ENCODE data around the gene NRN1. TPM values are rescaled to one million over a fixed set of nuclear protein-coding genes. Genes with fewer than 3 reads are reported as not detected.

NRN1 gene
- total RNA-seq, 3 donors from 2014 or later (not counting 1 experiment from before 2014, with no cell fraction given): not detected

- ATAC-seq (no peak), DNase-seq (no peak)
- Histone ChIP-seq H3K27ac (ENCODE audit: low read length) (no peak overlapping the region), H3K4me3 (ENCODE audit: low read length) (no peak overlapping the region), H3K4me1 (ENCODE audit: control insufficient read depth, insufficient read depth, low read length) (no peaks in the 10 kb centered on the region), H3K9me3 (ENCODE audit: control insufficient read depth, insufficient read depth, low read length) (no peaks in the 10 kb centered on the region), H3K36me3 (ENCODE audit: control insufficient read depth, insufficient read depth, low read length) (no peaks in the 10 kb centered on the region), H3K27me3 (ENCODE audit: control insufficient read depth, insufficient read depth, low read length) (peaks cover 8% of the 10 kb centered on the region)
- no peak overlapping the region for H3K4me3 Mint-ChIP-seq
- H3K36me3 Mint-ChIP-seq: no peaks in the 10 kb centered on the region
- peaks cover 28 to 53% of the 10 kb centered on the region in 2 donors for H3K27me3 Mint-ChIP-seq (ENCODE audit: low read depth in 2 of 2)
- H3K27ac Mint-ChIP-seq: no peak overlapping the region
- H3K4me1 Mint-ChIP-seq: peaks cover 7 to 9% of the 10 kb centered on the region in 2 donors
- TF ChIP-seq CTCF (IDR thresholded peaks at IDR 0.05): no peak
- 0% methylated on average over 1 of the region's 3 CpGs for WGBS (ENCODE audit: insufficient coverage)
- intact Hi-C loops (cut with micrococcal nuclease): no loop called here
- no peaks in the 10 kb centered on the region for H3K9me3 Mint-ChIP-seq
Observed at GRCh38 chr6:6039946-6040509, 33.3 kb upstream of the NRN1 start.

GRCh38 chr6:6037179-6037578 is 30.5 kb upstream of the NRN1 start:
- ATAC-seq (no peak), DNase-seq (no peak)
- H3K4me1 ChIP-seq (ENCODE audit: control insufficient read depth, insufficient read depth, low read length): no peaks in the 10 kb centered on the region
- intact Hi-C loops (cut with micrococcal nuclease): no loop called here
- no peaks in the 10 kb centered on the region for H3K9me3 ChIP-seq (ENCODE audit: control insufficient read depth, insufficient read depth, low read length)
- WGBS (ENCODE audit: insufficient coverage): 90% methylated on average over 3 of the region's 4 CpGs
- Mint-ChIP-seq H3K36me3 (no peaks in the 10 kb centered on the region), H3K9me3 (no peaks in the 10 kb centered on the region), H3K4me3 (no peak overlapping the region), H3K4me1 (peaks cover 7 to 9% of the 10 kb centered on the region in 2 donors), H3K27me3 (ENCODE audit: low read depth in 2 of 2) (peaks cover 20 to 38% of the 10 kb centered on the region in 2 donors), H3K27ac (no peak overlapping the region)
- no peaks in the 10 kb centered on the region for H3K36me3 ChIP-seq (ENCODE audit: control insufficient read depth, insufficient read depth, low read length)
- H3K4me3 ChIP-seq (ENCODE audit: low read length): no peak overlapping the region
- peaks cover 8% of the 10 kb centered on the region for H3K27me3 ChIP-seq (ENCODE audit: control insufficient read depth, insufficient read depth, low read length)
- no peak for TF ChIP-seq CTCF (IDR thresholded peaks at IDR 0.05)
- no peak overlapping the region for H3K27ac ChIP-seq (ENCODE audit: low read length)

- H3K9me3 ChIP-seq (ENCODE audit: control insufficient read depth, insufficient read depth, low read length): no peaks in the 10 kb centered on the region
- Mint-ChIP-seq H3K27ac (no peak overlapping the region), H3K4me3 (no peak overlapping the region), H3K4me1 (no peaks in the 10 kb centered on the region), H3K9me3 (no peaks in the 10 kb centered on the region), H3K27me3 (ENCODE audit: low read depth in 2 of 2) (peaks cover 15 to 18% of the 10 kb centered on the region in 2 donors), H3K36me3 (no peaks in the 10 kb centered on the region)
- no peaks in the 10 kb centered on the region for H3K27me3 ChIP-seq (ENCODE audit: control insufficient read depth, insufficient read depth, low read length)
- WGBS (ENCODE audit: insufficient coverage): 93% methylated on average over 2 of the region's 4 CpGs
- H3K4me3 ChIP-seq (ENCODE audit: low read length): no peak overlapping the region
- ATAC-seq: no peak
- no peaks in the 10 kb centered on the region for H3K36me3 ChIP-seq (ENCODE audit: control insufficient read depth, insufficient read depth, low read length)
- H3K27ac ChIP-seq (ENCODE audit: low read length): no peak overlapping the region
- DNase-seq: no peak
- no peaks in the 10 kb centered on the region for H3K4me1 ChIP-seq (ENCODE audit: control insufficient read depth, insufficient read depth, low read length)
- TF ChIP-seq CTCF (IDR thresholded peaks at IDR 0.05): no peak
- intact Hi-C loops (cut with micrococcal nuclease): no loop called here
Observed at GRCh38 chr6:6033858-6034257, 27.1 kb upstream of the NRN1 start.

Data from natural killer cell (primary cell).